CD4-positive, alpha-beta T cell treated with Interleukin-21 for 1 hour (primary cell): ENCODE measurements around the gene OXA1L.
"Not testable (repeated sequence)": the region's sequence is repeated elsewhere in the genome, so short reads cannot be mapped to it uniquely, and the experiment has no call there.

Experiments used
- DNase-seq: peaks from one replicate; pipeline ENCODE4 v3.0.0-alpha.2; 2020

Gene OXA1L

DNA sequence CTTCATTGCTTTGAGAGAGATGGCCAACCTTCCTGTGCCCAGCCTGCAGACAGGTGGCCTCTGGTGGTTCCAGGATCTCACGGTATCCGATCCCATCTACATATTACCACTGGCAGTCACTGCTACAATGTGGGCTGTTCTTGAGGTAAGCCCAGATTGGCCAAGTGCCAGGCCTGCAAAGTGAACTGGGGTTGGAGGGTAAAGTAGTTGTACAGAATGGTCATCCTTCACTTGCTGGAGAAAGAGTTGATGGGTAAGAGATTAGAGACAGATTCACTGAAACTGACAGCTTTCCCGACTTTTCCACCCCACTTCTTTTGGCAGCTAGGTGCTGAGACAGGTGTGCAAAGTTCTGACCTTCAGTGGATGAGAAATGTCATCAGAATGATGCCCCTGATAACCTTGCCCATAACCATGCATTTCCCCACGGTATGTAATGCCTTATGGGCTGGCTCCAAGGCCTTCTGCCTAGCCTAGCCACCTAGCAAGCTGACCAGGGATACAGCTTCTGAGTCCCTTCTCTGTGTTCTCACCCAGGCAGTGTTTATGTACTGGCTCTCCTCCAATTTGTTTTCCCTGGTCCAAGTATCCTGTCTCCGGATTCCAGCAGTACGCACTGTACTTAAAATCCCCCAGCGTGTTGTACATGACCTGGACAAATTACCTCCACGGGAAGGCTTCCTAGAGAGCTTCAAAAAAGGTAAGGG is 4.1 kb downstream of the OXA1L start:
- DNase-seq: no peak

DNA sequence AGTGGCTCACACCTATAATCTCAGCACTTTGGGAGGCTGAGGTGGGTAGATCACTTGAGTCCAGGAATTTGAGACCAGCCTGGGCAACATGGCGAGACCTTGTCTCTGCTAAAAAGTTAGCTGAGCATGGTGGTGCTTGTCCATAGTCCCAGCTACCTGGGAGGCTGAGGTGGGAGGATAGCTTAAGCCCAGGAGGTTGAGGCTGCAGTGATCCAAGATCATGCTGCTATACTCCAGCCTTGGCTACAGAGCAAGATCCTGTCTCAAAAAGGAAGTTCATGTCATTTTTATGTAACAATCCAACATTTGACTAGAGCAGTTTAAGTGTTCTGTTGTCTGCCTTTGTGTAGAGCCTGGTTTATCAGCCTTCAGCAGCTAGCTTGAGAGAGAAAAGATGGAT is 6.2 kb downstream of the OXA1L start:
- no peak for DNase-seq

DNA sequence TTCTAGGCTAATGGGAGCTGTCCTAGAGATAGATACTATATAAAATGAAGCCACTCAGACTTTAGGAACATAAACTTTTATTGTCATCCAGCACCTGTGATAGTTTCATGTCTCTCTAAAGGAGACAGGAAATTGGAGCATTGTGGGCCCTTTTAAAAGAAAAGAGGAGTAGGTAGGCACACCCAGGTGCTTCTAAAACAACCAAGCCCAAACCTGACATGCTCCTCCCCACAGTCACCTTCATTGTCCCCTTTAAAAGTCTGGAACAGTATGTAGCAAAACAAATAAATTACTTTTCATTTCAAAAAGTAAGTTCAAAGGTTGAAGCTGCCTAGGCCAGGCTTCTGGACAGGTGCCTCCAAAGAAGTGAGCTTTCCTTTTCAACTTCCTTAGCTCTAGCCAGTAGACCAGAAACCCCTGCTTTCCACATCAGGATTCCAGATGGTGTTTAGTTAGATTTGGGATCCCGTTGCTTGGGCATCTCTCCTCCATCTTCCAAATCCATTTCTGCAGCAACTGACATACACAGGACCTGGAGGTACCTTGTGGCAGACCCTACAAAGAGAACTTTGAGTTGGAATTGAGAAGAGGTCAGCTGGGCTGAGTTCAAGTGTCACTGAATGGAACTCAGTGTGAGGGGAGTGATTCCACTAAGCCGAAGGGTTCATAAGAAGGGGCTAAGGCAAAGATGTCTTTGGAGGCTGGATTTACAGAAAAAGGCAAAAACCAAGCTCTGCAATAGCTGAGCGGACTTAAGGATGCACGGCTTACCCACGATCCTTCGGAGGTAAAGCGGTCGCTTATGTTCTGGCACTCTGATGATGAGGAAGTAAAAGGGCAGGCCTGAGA is 6.9 kb downstream of the OXA1L start:
- DNase-seq: no peak

- DNase-seq: no peak
These were observed 7.7 kb downstream of the OXA1L start for GRCh38 chr14:22774011-22774706.

DNA sequence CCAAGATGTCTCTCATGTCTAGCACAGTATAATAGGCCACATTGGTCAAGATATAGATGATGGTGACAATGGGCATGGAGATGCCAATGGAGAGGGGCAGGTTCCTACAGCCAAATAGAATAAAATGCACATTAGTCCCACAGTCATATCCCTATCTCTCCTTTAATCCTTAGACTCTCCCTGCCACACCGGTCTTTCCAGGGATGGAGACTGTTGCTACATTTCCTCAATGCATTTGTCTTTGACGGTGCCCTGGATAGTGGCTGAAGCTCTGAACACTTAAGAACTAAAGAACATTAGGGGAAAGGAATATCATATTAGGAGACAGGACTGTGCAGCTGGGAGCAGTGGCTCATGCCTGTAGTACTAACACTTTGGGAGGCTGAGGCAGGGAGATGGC is 9.7 kb downstream of the OXA1L start:
- no peak for DNase-seq

DNA sequence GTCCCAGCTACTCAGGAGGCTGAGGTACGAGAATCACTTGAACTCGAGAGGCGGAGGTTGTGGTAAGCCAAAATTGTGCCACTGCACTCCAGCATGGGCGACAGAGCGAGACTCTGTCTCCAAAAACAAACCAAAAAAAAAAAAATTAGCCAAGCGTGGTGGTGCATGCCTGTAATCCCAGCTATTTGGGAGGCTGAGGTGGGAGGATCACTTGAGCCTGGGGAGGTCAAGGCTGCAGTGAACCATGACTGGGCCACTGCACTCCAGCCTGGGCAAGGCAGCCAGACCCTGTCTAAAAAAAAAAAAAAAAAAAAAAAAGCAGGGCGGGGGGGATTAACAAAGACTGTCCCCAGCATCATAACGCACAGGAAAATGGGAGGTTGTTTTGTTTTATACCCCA is 10.4 kb downstream of the OXA1L start:
- not testable (repeated sequence) for DNase-seq

GRCh38 chr14:22778084-22778483 is 11.6 kb downstream of the OXA1L start:
- DNase-seq: no peak

- DNase-seq: no peak
These were observed 13.7 kb downstream of the OXA1L start for GRCh38 chr14:22780105-22780679.

DNA sequence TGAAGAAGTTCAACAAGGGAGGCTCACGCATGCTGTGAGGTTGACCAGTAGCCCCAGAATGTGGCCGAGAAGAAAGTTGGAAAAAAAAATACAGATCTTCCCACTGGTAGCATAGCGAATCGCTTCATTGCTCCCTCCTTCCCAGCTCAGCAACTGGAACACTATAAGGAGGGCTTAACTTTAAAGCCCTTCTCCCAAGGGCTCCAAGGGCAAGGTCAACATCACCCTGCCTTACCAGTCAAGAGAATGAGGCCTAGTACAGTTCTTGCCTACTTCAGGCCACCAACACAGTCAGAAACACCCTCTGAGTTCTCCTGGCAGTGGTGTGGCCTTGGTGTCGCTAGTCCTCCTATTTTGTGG is 14.4 kb downstream of the OXA1L start:
- no peak for DNase-seq

GRCh38 chr14:22781301-22781991 is 15.0 kb downstream of the OXA1L start:
- DNase-seq: no peak

DNA sequence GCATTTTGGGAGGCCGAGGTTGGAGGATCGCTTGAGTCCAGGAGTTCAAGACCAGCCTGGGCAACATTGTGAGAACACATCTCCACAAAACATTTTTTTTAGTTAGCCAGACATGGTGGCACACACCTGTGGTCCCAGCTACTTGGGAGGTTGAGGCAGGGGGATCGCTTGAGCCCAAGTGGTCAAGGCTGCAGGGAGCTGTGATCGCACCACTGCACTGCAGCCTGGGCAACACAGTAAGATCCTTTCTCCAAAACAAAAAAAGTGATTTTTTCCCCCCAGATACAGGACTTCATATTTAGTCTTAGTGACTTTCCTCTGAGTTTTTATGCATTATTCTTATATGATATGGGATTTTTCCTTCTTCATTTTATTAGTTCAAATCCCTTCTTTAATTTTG is 20.2 kb downstream of the OXA1L start:
- DNase-seq: no peak

DNA sequence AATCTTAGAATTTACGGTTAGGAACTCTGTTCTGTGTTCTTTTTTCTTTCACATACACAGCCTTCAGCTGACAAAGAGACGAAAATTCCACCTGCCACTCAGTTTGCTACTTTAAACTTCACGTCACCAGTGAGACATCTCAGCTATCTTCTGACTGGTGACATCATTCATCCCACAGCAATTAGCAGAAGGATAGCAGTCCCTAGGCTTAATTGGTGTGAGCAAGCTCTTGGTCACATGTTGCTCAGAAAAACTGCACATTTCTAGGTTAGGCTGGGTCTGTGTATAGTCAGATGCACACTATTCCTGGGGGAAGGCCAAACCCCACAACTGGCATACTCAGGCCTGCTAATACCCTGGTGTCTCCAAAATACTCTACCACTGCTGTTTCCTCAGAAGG is 24.8 kb downstream of the OXA1L start:
- DNase-seq: no peak

DNA sequence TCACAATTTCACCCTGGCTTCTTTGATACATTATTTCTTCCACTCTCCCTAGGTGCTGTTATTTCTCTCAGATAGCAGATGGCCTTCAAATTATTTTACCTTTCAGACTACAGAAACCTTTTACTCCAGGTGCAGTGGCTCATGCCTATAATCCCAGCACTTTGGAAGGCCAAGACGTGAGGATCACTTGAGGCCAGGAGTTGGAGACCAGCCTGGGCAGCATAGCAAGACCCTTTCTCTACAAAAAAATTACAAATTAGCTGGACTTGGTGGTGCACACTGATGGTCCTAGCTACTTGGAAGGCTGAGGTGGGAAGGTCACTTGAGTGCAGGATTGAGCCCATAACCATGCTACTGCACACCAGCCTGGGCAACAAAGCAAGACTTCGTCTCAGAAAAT is 25.7 kb downstream of the OXA1L start:
- no peak for DNase-seq

GRCh38 chr14:22793550-22793949 is 27.1 kb downstream of the OXA1L start:
- not testable (repeated sequence) for DNase-seq

DNA sequence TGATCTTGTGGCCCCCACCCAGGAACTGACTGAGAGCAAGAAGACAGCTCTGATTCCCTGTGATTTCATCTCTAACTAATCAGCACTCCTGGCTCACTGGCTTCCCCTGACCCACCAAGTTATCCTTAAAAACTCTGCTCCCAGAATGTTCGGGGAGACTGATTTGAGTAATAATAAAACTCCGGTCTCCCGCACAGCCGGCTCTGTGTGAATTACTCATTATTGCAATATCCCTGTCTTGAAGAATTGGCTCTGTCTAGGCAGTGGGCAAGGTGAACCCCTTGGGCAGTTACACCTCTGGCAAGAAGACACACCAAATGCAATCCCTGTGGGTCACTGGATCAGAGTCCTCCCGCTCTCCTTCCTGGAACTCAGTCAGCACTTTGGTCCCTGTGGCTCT is 27.5 kb downstream of the OXA1L start:
- DNase-seq: no peak

DNA sequence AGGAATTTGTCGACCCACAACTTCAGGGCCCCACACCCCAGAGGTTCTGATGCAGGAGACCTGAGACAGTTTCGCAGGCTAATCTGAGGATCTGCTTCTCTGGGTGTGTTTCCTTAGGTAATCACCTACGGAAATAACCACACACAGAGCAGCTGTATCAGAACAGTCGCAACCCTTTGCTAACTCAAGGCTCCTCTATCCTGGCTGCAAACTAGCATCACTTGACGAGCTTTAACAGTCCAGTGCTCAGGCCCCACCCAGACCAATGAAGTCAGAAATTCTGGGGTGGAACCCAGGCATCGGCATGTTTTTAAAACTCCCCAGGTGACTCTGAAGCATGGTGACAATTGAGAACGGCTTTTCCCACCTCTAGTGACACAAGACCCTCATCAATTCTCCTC is 28.1 kb downstream of the OXA1L start:
- DNase-seq: no peak

DNA sequence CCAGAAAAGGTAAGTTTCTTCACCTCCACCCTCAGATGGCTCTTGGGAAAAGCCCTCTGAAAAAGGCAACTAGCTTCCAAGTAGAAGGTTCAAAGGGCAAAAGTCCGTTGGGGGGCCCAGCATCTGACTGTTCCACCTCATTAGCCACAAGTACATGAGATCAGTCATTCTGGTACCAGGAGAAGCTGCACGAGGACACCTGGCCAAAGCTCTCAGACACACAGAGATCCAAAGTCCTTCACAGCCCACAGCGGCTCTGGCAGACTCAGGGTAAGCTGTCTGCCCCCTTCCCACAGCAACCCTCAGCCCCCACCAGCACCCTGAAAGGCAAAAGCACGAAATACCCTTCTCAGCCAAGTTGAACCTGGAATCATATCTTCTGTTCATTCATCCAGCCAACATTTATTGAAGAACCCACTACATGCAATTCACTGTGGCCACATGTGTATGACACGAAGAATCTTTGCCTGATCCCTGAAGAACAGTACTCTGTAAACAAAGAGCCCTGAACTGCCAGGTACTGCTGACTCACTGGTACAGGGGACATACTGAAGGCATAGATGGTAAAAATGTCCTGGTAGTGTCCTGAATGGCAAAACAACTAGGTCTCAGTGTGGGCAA is 29.7 kb downstream of the OXA1L start:
- DNase-seq: no peak

DNA sequence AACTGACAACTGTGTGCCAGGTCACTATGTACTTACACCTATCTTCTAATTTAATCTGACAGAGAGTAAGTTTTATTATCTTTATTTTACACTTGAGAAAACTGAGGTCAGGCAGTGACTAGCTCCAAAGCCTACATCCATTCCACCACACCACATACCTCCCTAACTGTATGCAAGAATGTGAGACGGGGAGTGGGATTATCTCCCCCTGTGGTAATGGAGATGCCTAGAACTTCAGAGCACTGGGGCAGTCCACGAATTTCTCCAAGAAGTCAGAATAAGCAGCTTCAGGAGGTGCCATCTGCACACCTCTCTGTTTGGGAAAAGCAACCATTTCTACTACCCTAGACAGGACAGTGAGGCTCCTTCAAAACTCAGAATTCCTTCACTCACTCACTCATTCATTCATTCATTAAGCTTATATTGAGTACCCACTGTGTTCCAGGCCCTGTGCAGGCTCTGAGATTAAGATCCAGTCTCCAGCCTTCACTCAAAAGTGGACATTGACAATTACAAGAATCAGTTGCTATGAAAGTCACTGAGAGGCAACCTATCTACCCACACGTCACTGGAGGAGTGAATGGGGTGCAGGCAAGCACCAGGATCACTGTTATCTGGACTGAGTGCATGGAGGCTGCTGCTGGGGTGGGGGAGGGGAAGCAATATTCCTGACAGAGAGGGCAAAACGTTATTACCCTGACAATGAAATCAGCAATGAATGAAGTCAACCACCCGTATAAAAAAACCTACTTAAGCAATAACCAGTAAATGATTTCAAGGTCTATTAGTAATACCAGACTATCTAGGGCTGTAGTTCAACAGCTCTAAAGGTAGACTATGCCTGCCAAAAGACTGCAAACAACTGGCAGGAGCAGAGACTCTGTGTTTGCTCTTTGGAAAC is 30.8 kb downstream of the OXA1L start:
- DNase-seq: no peak

- no peak for DNase-seq
These were observed 32.0 kb downstream of the OXA1L start for GRCh38 chr14:22798528-22798927.

DNA sequence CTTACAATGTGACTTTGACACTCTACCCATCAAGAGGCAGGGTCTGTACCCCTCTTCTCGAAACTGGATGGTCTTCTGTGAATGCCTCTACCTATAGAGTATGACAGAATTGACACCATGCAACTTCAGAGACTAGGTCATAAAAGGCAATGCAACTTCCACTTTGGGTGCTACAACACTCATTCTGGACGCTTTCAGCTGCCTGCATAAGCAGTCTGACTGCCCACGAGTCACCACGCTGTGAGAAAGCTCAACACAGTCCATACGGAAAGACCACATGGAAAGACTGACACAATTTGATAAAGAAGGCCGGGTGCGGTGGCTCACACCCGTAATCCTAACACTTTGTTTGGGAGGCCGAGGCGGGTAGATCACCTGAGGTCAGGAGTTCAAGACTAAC is 33.9 kb downstream of the OXA1L start:
- no peak for DNase-seq

DNA sequence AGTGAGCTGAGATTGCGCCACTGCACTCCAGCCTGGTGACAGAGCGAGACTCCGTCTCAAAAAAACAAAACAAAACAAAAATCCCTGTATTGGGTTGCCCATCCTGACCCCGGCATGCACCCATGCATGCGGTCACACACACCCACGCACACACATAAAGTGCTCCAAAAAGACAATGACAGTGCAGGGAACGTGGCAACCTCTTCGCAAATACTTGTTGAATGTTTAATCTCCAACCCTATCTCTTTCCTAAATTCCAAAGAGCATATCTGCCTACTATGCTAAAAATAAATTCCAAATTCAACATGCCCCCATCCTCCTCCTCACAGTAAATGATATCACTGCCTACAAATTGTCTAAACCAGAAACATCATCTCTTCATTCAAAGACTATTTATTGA is 35.2 kb downstream of the OXA1L start:
- DNase-seq: no peak
